GM12872 (cell line): ENCODE data around the gene NEK11.

Source experiments
- TF ChIP-seq, protein P1 (sequence below): IDR thresholded peaks from 3 replicates; pipeline ENCODE4 v1.5.1; 2011; ENCODE audit warnings: low read depth, mild to moderate bottlenecking, low read length, moderate library complexity; ENCODE audit not compliant: insufficient read depth

Gene NEK11

GRCh38 chr3:131326307-131326706 is 299.6 kb downstream of the NEK11 start:
- TF ChIP-seq, protein P1, sequence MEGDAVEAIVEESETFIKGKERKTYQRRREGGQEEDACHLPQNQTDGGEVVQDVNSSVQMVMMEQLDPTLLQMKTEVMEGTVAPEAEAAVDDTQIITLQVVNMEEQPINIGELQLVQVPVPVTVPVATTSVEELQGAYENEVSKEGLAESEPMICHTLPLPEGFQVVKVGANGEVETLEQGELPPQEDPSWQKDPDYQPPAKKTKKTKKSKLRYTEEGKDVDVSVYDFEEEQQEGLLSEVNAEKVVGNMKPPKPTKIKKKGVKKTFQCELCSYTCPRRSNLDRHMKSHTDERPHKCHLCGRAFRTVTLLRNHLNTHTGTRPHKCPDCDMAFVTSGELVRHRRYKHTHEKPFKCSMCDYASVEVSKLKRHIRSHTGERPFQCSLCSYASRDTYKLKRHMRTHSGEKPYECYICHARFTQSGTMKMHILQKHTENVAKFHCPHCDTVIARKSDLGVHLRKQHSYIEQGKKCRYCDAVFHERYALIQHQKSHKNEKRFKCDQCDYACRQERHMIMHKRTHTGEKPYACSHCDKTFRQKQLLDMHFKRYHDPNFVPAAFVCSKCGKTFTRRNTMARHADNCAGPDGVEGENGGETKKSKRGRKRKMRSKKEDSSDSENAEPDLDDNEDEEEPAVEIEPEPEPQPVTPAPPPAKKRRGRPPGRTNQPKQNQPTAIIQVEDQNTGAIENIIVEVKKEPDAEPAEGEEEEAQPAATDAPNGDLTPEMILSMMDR, result no peak

GRCh38 chr3:131328721-131329120 is 302.0 kb downstream of the NEK11 start:
- TF ChIP-seq, protein P1, result no peak

GRCh38 chr3:131329774-131330173 is 303.1 kb downstream of the NEK11 start:
- TF ChIP-seq, protein P1, result no peak

- TF ChIP-seq, protein P1, result no peak
Observed at GRCh38 chr3:131338948-131339640, 312.4 kb downstream of the NEK11 start.

- TF ChIP-seq, protein P1, result no peak
Observed at GRCh38 chr3:131341761-131342160, 315.1 kb downstream of the NEK11 start.

DNA sequence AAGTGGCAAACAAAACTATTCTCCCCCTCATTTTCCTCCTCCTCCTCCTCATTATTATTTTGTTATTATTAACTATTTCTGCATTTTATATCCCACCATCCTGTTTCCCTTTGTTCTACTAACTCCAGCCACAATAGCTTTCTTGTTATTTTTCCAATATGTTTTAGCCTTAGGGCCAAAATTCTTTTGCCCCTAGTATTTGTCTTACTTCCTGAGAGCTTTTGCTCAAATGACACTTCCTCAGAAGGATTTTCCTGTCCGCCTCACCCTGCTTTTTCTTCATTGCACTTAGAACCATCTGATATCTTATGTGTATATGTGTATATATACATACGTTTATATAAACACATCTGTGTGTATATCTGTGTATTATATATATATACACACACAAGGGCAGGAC is 322.2 kb downstream of the NEK11 start:
- TF ChIP-seq, protein P1, result no peak

DNA sequence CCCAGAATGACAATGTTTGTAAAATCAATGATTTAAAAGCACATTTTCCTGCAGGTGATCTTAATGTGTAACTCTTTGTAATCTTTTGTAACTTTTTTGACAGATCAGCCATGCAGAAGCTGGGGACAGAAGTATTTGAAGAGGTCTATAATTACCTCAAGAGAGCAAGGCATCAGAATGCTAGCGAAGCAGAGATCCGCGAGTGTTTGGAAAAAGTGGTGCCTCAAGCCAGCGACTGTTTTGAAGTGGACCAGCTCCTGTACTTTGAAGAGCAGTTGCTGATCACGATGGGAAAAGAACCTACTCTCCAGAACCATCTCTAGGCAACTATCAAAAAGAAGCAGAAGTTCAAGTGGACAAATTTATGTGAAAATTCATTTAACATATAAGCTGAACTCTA is 322.8 kb downstream of the NEK11 start:
- TF ChIP-seq, protein P1, result no peak
